SIG-M5 treated with dmso at 0.1 percent for 504 hours (cell line): Measurements from ENCODE around the gene BCL11B.

Experiments
- DNase-seq: peaks from one replicate; lab custom pipeline; 2025; ENCODE audit not compliant: unreplicated experiment; lab: John Stamatoyannopoulos, UW

The BCL11B gene

GRCh38 chr14:99185436-99186068 lies 86.4 kb downstream of the BCL11B start:
- DNase-seq = no peak

GRCh38 chr14:99183716-99184115 lies 88.3 kb downstream of the BCL11B start:
- DNase-seq = no peak

- no peak for DNase-seq
Measured at GRCh38 chr14:99183311-99183710, 88.7 kb downstream of the BCL11B start.

- no peak for DNase-seq
Measured at GRCh38 chr14:99182548-99183250, 89.3 kb downstream of the BCL11B start.

- DNase-seq = no peak
Measured at GRCh38 chr14:99181804-99182520, 90.0 kb downstream of the BCL11B start.

- DNase-seq = no peak
Measured at GRCh38 chr14:99181241-99181640, 90.8 kb downstream of the BCL11B start.

- no peak for DNase-seq
Measured at GRCh38 chr14:99179946-99180345, 92.1 kb downstream of the BCL11B start.

- DNase-seq = no peak
Measured at GRCh38 chr14:99179506-99179905, 92.5 kb downstream of the BCL11B start.

- DNase-seq = no peak
Measured at GRCh38 chr14:99177886-99178835, 93.8 kb downstream of the BCL11B start.

- DNase-seq = no peak
Measured at GRCh38 chr14:99177046-99177655, 94.8 kb downstream of the BCL11B start.

- DNase-seq = no peak
Measured at GRCh38 chr14:99176156-99176945, 95.6 kb downstream of the BCL11B start.

GRCh38 chr14:99175331-99176155 lies 96.5 kb downstream of the BCL11B start:
- no peak for DNase-seq

GRCh38 chr14:99174770-99175319 lies 97.2 kb downstream of the BCL11B start:
- no peak for DNase-seq

- DNase-seq = no peak
Measured at GRCh38 chr14:99174081-99174769, 97.8 kb downstream of the BCL11B start.

GRCh38 chr14:99173506-99173905 lies 98.5 kb downstream of the BCL11B start:
- no peak for DNase-seq

GRCh38 chr14:99173086-99173485 lies 98.9 kb downstream of the BCL11B start:
- DNase-seq = no peak

- DNase-seq = no peak
Measured at GRCh38 chr14:99171396-99171795, 100.6 kb downstream of the BCL11B start.

GRCh38 chr14:99169776-99170356 lies 102.1 kb downstream of the BCL11B start:
- no peak for DNase-seq
